Effector CD8-positive, alpha-beta T cell (primary cell): ENCODE measurements around the gene ABHD15.
A peak's percentile ranks its signal among the peaks of the same experiment; 100 is the strongest.

Experiments used
- DNase-seq: peaks from one replicate; lab custom pipeline; 2025; lab: John Stamatoyannopoulos, UW

Gene ABHD15

DNA sequence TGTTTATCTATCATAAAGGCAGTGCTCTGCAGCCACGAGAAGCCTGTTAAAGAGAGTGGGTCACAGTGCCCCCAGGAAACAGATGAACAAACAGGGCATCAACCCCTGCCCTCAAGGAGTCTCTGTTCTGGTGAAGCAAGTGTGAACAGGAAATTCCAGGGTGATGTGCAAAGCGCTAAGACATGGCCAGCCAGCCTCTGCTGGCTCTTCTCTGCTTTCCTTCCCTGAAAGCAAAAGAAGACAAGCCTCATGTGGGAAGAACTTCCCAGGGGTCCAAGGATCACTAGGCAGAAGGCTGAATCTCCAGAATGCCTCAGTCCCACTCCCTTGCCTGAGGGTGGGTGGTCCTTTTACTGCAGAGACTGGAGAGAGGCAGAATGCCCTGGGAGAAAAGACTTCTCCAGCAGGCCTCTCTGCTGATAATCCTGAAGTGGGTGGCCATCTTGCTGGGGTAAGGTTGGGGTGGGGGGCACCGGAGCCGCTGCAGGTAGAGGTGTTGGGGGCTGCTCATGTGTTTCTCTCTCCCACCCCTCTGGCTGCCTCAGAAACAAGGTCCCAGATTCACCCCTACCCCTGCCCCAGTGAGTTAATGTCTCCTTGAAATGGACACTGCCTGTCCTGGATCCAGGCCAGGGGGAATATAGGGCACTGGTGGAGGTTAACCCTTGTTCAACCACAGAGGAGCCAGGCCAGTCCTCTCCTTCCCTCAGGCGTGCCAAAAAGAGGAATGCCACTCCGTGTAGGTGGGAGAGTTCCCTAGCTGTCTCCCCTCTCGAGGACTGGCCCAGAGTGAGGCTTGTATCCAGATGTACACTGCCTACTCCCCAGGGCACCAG, 28.5 kb upstream of the ABHD15 start:
- DNase-seq: no peak

DNA sequence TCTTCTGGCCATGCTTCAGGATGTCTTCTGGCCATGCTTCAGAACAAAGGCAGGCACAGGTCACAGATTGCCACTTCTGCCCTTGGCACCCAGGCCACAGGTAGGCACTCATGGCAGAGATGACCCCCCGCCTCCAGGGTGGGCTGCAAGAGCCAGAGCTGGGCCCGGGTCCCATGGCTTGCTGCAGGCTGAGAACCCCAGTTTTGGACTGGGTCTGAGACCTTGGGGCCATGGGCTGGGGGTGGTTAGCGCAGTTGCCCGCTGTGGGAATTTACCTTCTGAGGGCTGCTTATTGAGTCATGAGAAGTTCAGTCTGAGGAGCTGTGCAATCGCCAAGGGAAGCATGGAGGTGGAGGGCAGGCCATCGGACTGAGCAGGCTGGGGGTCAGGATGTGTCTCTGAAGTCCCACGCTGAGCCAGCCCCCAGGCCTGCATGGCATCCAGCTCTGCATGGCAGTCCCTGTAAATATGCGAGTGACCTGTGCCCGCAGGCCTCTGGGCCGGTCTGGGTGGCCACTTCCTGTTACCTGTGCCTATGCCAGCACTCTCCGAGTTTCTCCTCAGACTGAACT, 27.8 kb upstream of the ABHD15 start:
- DNase-seq: no peak

GRCh38 chr17:29593591-29594518, 27.0 kb upstream of the ABHD15 start:
- DNase-seq: no peak

GRCh38 chr17:29592850-29593551, 26.2 kb upstream of the ABHD15 start, which contains the start of gene ANKRD13B:
Gene ANKRD13B (plus strand): TSS chr17:29593132. CDS start chr17:29593622, 490 bp downstream.
- DNase-seq: no peak

DNA sequence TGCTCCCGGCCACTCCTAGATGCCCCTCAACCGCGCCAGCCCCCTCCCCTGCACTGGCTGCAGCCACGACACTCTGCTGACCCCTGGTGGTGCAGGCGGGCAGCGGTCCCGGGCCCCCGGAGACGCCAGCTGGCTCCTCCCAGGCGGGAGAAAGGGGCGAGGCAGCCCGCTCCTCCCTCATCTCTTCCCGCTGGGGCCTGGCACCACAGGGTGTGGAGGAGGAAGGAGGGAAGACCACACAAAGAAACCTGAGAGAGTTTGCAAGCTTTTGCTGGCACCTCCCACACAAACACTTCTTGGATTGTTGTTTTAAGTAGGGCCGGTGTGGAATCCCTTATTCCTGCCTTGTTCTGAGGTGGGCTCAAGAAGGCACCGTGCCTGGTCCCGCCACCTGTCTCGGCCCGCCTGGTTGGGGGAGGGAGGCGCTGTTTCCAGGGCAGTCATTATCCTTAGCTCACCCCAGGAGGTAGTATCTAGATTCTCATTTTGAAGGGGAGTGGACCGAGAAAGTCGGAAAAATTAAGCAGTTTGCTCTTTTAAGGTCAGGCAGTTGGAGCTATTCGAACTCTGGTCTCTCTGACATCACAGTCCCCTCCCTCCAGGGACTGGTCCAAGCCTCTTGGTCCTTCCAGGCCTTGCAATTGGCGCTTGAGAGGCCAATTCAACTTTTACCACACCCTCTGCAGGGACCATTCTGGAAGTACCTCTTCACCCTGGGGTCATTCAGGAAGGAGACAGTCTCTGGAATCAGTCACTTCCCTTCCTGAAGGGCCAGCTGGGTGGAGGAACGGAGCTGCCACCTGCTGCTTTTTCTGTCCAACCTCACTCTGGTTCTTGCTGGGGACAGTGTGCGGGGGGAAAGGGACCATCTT, 25.1 kb upstream of the ABHD15 start:
- DNase-seq: peak; percentile 64

GRCh38 chr17:29591146-29591736, 24.4 kb upstream of the ABHD15 start:
- DNase-seq: no peak

DNA sequence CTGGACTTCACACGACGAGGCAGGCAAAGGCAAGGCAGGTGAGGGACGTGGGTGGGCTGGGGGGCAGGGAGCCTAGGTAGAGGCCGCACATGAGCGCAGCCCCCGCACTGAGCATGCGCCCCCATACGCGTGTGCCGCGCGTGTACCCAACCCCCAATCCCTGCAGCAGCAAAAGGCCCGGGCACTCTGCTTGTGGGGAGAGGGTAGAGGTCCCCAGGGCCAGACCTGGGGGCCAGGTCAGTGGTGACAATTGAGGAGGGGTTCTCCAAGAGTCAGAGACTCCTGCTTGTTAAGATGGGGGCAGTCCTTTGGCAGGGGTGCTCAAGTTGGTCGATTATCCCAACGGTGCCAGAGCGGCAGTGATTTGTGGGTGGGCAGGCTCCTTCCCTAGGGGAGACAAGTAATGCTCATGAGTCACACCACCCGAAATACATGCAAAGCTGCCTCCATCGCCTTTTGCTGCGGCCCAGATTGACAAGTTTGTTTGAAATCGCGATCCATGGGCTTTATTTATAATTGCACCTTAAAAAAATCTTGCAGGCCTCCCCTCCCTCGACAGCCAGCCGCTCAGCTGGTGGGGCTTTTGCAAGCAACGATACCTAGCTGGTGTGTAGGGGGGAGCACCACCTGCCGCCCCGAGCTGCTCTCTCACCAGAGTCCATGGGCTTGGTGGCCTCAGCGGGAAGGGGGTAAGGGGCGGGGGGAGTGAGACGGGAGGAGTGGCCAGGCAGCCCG, 23.7 kb upstream of the ABHD15 start:
- no peak for DNase-seq

GRCh38 chr17:29589524-29590410, 22.9 kb upstream of the ABHD15 start, which contains the start of gene GIT1:
Gene GIT1 (minus strand): TSS chr17:29589648. CDS start chr17:29589378, 270 bp downstream.
- DNase-seq: peak; percentile 72

GRCh38 chr17:29588562-29589411, 21.9 kb upstream of the ABHD15 start:
- no peak for DNase-seq

DNA sequence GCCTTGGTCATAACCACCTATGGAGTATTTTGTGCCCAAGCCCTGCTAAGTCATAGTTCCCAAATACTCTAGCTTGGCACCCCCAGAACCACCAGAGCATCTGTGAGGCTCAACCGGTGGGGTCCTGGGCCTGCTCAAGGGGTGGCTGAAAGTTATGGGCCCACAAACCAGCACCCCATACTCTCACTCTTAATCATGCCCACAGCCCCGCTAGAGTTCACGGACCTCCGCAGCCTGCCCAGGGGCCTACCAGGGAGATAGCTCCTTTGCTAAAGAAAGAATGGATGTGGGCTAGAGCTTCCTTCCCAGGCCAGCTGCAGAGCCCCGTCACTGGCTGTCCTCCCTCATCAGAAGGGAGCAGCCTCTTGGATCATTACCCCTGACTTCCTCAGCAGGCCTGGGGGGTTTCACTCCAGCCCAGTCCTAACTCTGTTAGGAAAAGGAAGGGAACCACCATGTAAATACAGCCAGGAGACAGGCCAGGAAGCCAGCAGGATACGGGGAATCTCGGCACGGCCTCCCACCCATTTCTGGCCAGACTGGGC, 21.3 kb upstream of the ABHD15 start:
- no peak for DNase-seq

- DNase-seq: no peak
These were observed 20.8 kb upstream of the ABHD15 start for GRCh38 chr17:29587591-29587990.

GRCh38 chr17:29586676-29587469, 20.0 kb upstream of the ABHD15 start:
- no peak for DNase-seq

- no peak for DNase-seq
These were observed 18.4 kb upstream of the ABHD15 start for GRCh38 chr17:29585080-29585751.

DNA sequence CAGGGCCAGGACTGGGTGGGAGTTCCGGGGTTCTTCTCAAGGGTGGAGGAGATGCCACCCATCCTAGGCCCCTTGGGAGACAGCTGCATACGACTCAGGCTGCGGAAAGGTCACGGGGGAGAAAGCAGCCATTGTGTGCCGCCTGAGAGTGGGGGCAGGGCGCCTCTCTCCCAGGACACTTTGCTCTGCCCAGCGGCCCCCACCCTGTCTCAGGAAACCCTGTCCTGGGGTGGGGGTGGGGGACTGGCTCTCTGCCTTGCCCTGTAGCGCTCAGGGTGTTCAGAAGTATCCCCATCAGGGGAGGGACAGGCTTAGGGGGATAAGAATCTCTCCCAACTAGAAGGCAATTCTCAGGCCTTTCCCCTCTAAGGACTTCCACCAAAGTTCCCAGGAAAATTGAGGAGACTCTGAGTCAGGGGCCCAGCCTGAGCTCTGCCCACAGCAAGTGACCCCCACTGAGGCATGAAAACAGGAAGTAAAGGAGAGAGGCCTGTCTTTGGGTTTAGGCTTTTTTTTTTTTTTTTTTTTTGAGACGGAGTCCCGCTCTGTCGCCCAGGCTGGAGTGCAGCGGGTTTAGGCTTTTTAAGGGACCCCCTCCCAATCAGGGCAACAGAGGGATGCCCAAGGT, 17.7 kb upstream of the ABHD15 start:
- DNase-seq: no peak
